PC-9 (cell line): ENCODE data around the gene TNN. TPM values are rescaled to one million over a fixed set of nuclear protein-coding genes. Genes with fewer than 3 reads are reported as not detected.

Experiments used
- BruUV-seq: library from RNA; stranded (reverse); fragments of 400-500 nt; replicated peaks from 2 replicates; lab custom pipeline; 2021; lab: Mats Ljungman, UMichigan
- CTCF ChIA-PET: fragments of 300-600 bp; sonication (Branson Sonifier 250); formaldehyde crosslinking; loops from one replicate; lab custom pipeline; 2022; ENCODE audit warnings: antibody characterized with exemption; lab: Charles Lee
- POLR2A ChIA-PET: fragments of 300-600 bp; sonication (Branson Sonifier 250); formaldehyde crosslinking; loops from one replicate; lab custom pipeline; 2022; ENCODE audit warnings: antibody characterized with exemption; ENCODE audit not compliant: unreplicated experiment; lab: Charles Lee
- DNase-seq, 2 experiments: peaks; one replicate each; pipeline versions ENCODE4 v3.0.0 to v3.0.0-alpha.2; 2015 to 2022; ENCODE audit warnings: mixed read lengths in 1 of 2
- H2AFZ ChIP-seq: fragments of 200-600 bp; sonication (generic); 2 replicates; pipeline ENCODE4 v1.8.1; 2017; ENCODE audit warnings: antibody characterized with exemption
- H3F3A ChIP-seq: fragments of 200-600 bp; sonication (generic); 2 replicates; pipeline ENCODE4 v1.8.1; 2017; ENCODE audit warnings: antibody characterized with exemption, mild to moderate bottlenecking, low read depth; ENCODE audit not compliant: insufficient read depth
- H3K27ac ChIP-seq: fragments of 200-600 bp; sonication (generic); 2 replicates; pipeline ENCODE4 v1.6.1; 2016; ENCODE audit warnings: mixed run types
- H3K27me3 ChIP-seq: fragments of 200-600 bp; sonication (generic); 2 replicates; pipeline ENCODE4 v1.6.1; 2016; ENCODE audit warnings: low read depth, mixed run types; ENCODE audit not compliant: insufficient read depth
- H3K36me3 ChIP-seq: fragments of 200-600 bp; sonication (generic); 2 replicates; pipeline ENCODE4 v1.6.1; 2016; ENCODE audit warnings: low read depth, mixed run types
- H3K4me1 ChIP-seq: fragments of 200-600 bp; sonication (generic); replicated peaks from 2 replicates; pipeline ENCODE4 v1.6.1; 2016; ENCODE audit warnings: mixed run types; ENCODE audit not compliant: insufficient read depth
- H3K4me2 ChIP-seq: fragments of 200-600 bp; sonication (generic); 2 replicates; pipeline ENCODE4 v1.6.1; 2017; ENCODE audit warnings: mixed run types
- H3K4me3 ChIP-seq: fragments of 200-600 bp; sonication (generic); 2 replicates; pipeline ENCODE4 v1.6.1; 2016; ENCODE audit warnings: mixed run types
- H3K79me2 ChIP-seq: fragments of 200-600 bp; sonication (generic); 2 replicates; pipeline ENCODE4 v1.6.1; 2017; ENCODE audit warnings: low read depth, mixed run types
- H3K9me2 ChIP-seq: fragments of 200-600 bp; sonication (generic); 2 replicates; pipeline ENCODE4 v1.8.1; 2017; ENCODE audit warnings: mild to moderate bottlenecking; ENCODE audit not compliant: insufficient read depth
- H3K9me3 ChIP-seq: fragments of 200-600 bp; sonication (generic); 2 replicates; pipeline ENCODE4 v1.8.1; 2016; ENCODE audit warnings: low read depth; ENCODE audit not compliant: insufficient read depth
- H4K20me1 ChIP-seq: fragments of 200-600 bp; sonication (generic); 2 replicates; pipeline ENCODE4 v1.8.1; 2017; ENCODE audit not compliant: insufficient read depth
- EZH2 ChIP-seq: fragments of 200-600 bp; sonication (generic); IDR thresholded peaks from 2 replicates; pipeline ENCODE4 v1.8.0; 2017; ENCODE audit warnings: antibody characterized with exemption, low read depth
- intact Hi-C: fragments of 100-400 bp; cut with micrococcal nuclease; formaldehyde crosslinking; loops from one replicate; pipeline ENCODE4 v1.10.0; 2022; ENCODE audit not compliant: unreplicated experiment
- total RNA-seq: library from RNA; stranded (reverse); gene quantifications from 2 replicates; pipeline ENCODE4 v1.2.3, GENCODE V29; 2021
- TF ChIP-seq, protein P1 (sequence below): fragments of 200-600 bp; sonication (generic); conservative IDR thresholded peaks from 2 replicates; pipeline ENCODE4 v1.6.1; 2017; ENCODE audit warnings: mixed run types, antibody characterized with exemption, mild to moderate bottlenecking, moderate library complexity

The TNN gene
- total RNA-seq, 1 experiment from 2014 or later, result not detected

DNA sequence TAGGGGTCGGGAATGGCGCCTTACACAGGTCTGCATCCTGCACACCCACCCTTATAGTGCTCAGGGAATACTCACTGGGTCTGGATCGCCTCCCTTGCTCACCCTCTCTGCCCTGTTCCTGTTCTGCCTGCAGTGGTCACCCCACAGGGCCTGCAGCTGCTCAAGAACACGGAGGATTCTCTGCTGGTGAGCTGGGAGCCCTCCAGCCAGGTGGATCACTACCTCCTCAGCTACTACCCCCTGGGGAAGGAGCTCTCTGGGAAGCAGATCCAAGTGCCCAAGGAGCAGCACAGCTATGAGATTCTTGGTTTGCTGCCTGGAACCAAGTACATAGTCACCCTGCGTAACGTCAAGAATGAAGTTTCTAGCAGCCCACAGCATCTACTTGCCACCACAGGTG lies 12.4 kb downstream of the TNN start:
- no peaks in the 10 kb centered on the region for H3K9me2 ChIP-seq
- no peak overlapping the region for H3K4me2 ChIP-seq
- CTCF ChIA-PET, result no interaction called here
- no peaks in the 10 kb centered on the region for H3K36me3 ChIP-seq
- no peak overlapping the region for H3K4me3 ChIP-seq
- no peaks in the 10 kb centered on the region for H3K79me2 ChIP-seq
- H3K27me3 ChIP-seq, result peaks cover 18% of the 10 kb centered on the region
- POLR2A ChIA-PET, result no interaction called here
- BruUV-seq, result no TSS peak
- intact Hi-C loops, result no loop called here
- no peaks in the 10 kb centered on the region for H3F3A ChIP-seq
- no peak overlapping the region for H3K27ac ChIP-seq
- H4K20me1 ChIP-seq, result no peaks in the 10 kb centered on the region
- no peaks in the 10 kb centered on the region for H3K9me3 ChIP-seq
- no peak for TF ChIP-seq EZH2
- TF ChIP-seq, protein P1, sequence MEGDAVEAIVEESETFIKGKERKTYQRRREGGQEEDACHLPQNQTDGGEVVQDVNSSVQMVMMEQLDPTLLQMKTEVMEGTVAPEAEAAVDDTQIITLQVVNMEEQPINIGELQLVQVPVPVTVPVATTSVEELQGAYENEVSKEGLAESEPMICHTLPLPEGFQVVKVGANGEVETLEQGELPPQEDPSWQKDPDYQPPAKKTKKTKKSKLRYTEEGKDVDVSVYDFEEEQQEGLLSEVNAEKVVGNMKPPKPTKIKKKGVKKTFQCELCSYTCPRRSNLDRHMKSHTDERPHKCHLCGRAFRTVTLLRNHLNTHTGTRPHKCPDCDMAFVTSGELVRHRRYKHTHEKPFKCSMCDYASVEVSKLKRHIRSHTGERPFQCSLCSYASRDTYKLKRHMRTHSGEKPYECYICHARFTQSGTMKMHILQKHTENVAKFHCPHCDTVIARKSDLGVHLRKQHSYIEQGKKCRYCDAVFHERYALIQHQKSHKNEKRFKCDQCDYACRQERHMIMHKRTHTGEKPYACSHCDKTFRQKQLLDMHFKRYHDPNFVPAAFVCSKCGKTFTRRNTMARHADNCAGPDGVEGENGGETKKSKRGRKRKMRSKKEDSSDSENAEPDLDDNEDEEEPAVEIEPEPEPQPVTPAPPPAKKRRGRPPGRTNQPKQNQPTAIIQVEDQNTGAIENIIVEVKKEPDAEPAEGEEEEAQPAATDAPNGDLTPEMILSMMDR, result no peak
- no peak overlapping the region for H2AFZ ChIP-seq
- H3K4me1 ChIP-seq, result no peaks in the 10 kb centered on the region
- no peak for DNase-seq

DNA sequence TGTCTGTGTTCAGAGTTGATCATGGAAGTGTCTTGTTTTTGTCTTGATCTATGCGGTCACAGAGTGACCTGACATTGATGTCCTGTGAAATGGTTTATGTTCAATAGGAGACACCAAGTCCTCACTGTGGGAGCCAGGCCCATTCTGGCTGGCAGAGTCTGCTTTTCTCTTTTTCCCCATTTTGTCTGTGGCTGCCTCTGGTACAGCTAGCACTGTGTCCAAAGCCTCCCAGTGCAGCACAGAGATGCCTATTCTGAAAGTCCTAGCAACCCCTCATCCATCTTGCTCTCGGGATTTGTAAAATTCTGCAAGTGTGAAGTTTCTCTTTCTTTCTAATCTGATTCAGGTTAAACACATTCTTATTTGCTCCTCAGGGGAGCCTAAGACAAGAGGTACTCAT lies 14.3 kb downstream of the TNN start:
- no peak for TF ChIP-seq EZH2
- TF ChIP-seq, protein P1, result no peak
- Histone ChIP-seq H3K4me3 (no peak overlapping the region), H3K79me2 (no peaks in the 10 kb centered on the region), H2AFZ (no peak overlapping the region), H3F3A (no peaks in the 10 kb centered on the region), H3K9me3 (no peaks in the 10 kb centered on the region), H3K9me2 (no peaks in the 10 kb centered on the region), H3K27me3 (peaks cover 25% of the 10 kb centered on the region), H3K4me1 (no peaks in the 10 kb centered on the region), H3K4me2 (no peak overlapping the region), H4K20me1 (no peaks in the 10 kb centered on the region), H3K36me3 (no peaks in the 10 kb centered on the region), H3K27ac (no peak overlapping the region)
- ChIA-PET CTCF (no interaction called here), POLR2A (no interaction called here)
- intact Hi-C loops, result no loop called here
- BruUV-seq, result no TSS peak
- DNase-seq, result no peak

DNA sequence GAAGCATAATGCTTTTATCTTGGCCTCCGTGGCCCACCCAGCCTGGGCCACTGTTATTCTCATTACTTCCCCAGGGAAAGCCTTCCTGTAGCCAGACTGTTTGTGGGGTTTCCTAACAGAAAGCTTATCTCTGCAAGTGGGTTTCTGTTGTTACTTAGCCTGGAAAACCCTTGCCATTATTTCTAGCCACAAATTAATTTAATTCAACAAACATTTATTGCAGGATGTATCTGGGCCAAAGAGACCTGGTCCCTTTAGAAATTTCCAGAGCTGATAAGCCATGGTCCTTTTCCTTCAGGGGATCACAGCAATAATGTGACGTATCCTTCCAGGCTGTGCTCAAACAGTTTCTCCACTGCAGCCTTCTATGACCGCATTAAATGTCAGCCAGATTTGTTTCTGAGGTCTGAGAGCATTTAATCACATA lies 20.9 kb downstream of the TNN start:
- Histone ChIP-seq H2AFZ (no peak overlapping the region), H3K4me3 (no peak overlapping the region), H3K27ac (no peak overlapping the region), H3K79me2 (no peaks in the 10 kb centered on the region), H3K4me1 (no peaks in the 10 kb centered on the region), H3F3A (no peaks in the 10 kb centered on the region), H3K9me2 (no peaks in the 10 kb centered on the region), H4K20me1 (no peaks in the 10 kb centered on the region), H3K27me3 (peaks cover 9% of the 10 kb centered on the region), H3K36me3 (no peaks in the 10 kb centered on the region), H3K4me2 (no peak overlapping the region), H3K9me3 (no peaks in the 10 kb centered on the region)
- ChIA-PET POLR2A (no interaction called here), CTCF (no interaction called here)
- BruUV-seq, result no TSS peak
- intact Hi-C loops, result no loop called here
- TF ChIP-seq, protein P1, result no peak
- no peak for TF ChIP-seq EZH2
- DNase-seq, result no peak
